ENCODE data around the gene DENND4A. TPM values are rescaled to one million over a fixed set of nuclear protein-coding genes. Genes with fewer than 3 reads are reported as not detected.

DENND4A gene
- total and polyA plus RNA-seq, 9 of the 15 experiments (the other 6 are each of a cell fraction or from before 2014, with no cell fraction given), result 6.8 to 32.3 (median 19.9) TPM

- CTCF ChIA-PET (ENCODE audit: low intra/inter-chr PET ratio), result no interaction called here
- TF ChIP-seq POLR2H (tag; IDR thresholded peaks at IDR 0.05; ENCODE audit: low read depth) (no peak), SIN3A (IDR thresholded peaks at IDR 0.05; ENCODE audit: borderline replicate concordance in 2 of 2, control insufficient read depth in 1 of 2, low read depth in 2 of 2, low read length in 2 of 2) (no peak), RUNX1 (IDR thresholded peaks at IDR 0.05; ENCODE audit: low read depth) (no peak), SP2 (IDR thresholded peaks at IDR 0.05; ENCODE audit: extremely low read depth, low read depth, low read length, poor library complexity, severe bottlenecking) (no peak), PREB (CRISPR knock-in tag; IDR thresholded peaks at IDR 0.05) (no peak), ZNF778 (CRISPR knock-in tag; IDR thresholded peaks at IDR 0.05) (no peak)
- Histone ChIP-seq H3K4me1 (replicated peaks in 1 of 2; ENCODE audit: control insufficient read depth in 2 of 2, insufficient read depth in 2 of 2, low read length in 2 of 2) (peaks cover 6 to 31% of the 10 kb centered on the region in 2 experiments; a peak in 3 of 5 replicates), H4K20me1 (replicated peaks; ENCODE audit: control insufficient read depth, insufficient read depth, low read length) (no peaks in the 10 kb centered on the region), H3K9me1 (ENCODE audit: control insufficient read depth, insufficient read depth, low read length) (no peaks in the 10 kb centered on the region), H3K36me3 (ENCODE audit: control insufficient read depth, insufficient read depth, low read length) (no peaks in the 10 kb centered on the region), H3K27ac (ENCODE audit: extremely low read depth, low read depth, low read length) (no peak overlapping the region; the same call in 2 of the 3 replicates), H3K27me3 (ENCODE audit: control insufficient read depth in 2 of 2, insufficient read depth in 2 of 2, low read length in 2 of 2) (no peaks in the 10 kb centered on the region), H3K9ac (ENCODE audit: insufficient read depth in 1 of 2, low read depth in 2 of 2, low read length in 2 of 2) (no peak overlapping the region; a peak in 1 of 4 replicates), H3K79me2 (ENCODE audit: control insufficient read depth, insufficient read depth, low read length) (no peaks in the 10 kb centered on the region), H3K4me3 (no peak overlapping the region), H3K4me2 (ENCODE audit: insufficient read depth, low read length) (no peak overlapping the region), H2AFZ (ENCODE audit: low read depth, low read length) (peak overlapping the region; percentile 74), H3K9me3 (replicated peaks; ENCODE audit: control insufficient read depth, insufficient read depth, low read depth, low read length) (no peaks in the 10 kb centered on the region)
- in situ Hi-C loops (cut with MboI), result no loop called here
- intact Hi-C loops (cut with micrococcal nuclease), result no loop called here
- FAIRE-seq, result no peak
- ATAC-seq, result peak; percentile 24; the same call in 2 of the 3 replicates
- POLR2A ChIA-PET, result interaction anchor here (0.8 kb wide), 1 partner anchor 9 kb away, joined by 3 read pairs; no protein-coding TSS in a partner anchor
- BruUV-seq (replicated peaks), result no TSS peak
- 68% methylated on average over 3 of the region's 3 CpGs for WGBS (ENCODE audit: insufficient coverage, low coverage, missing lambda C conversion rate)
- DNase-seq (ENCODE audit: extremely low read depth in 1 of 4, low spot score in 3 of 4), result no peak
Observed at GRCh38 chr15:65806397-65806796, 14.3 kb upstream of the DENND4A start.
